ENCODE measurements around the gene ALKBH6.
A peak's percentile ranks its signal among the peaks of the same experiment; 100 is the strongest.

ALKBH6 gene

GRCh38 chr19:35993923-35994598 is 20.0 kb downstream of the ALKBH6 start:
- H3K27ac ChIP-seq (ENCODE audit: low read depth, low read length) = no peak overlapping the region
- peak overlapping the region in 4 of 5 donors; percentile 86 to 94 (median 88) for H3K4me3 ChIP-seq (ENCODE audit: low read depth in 1 of 5, low read length in 5 of 5)
- peak overlapping the region in 4 of 5 donors; percentile 53 to 92 (median 88) for H3K9ac ChIP-seq (ENCODE audit: low read length in 5 of 5)
- peaks cover 0 to 14% (median 5%) of the 10 kb centered on the region in 5 donors for H3K36me3 ChIP-seq (ENCODE audit: control insufficient read depth in 5 of 5, insufficient read depth in 5 of 5, low read length in 5 of 5)
- H3K4me1 ChIP-seq (ENCODE audit: control insufficient read depth in 5 of 5, insufficient read depth in 5 of 5, low read length in 5 of 5) = peaks cover 0 to 33% (median 26%) of the 10 kb centered on the region in 5 donors
- H3K9me3 ChIP-seq (ENCODE audit: control insufficient read depth in 5 of 5, low read length in 5 of 5) = no peaks in the 10 kb centered on the region
- no peaks in the 10 kb centered on the region for H3K27me3 ChIP-seq (ENCODE audit: control insufficient read depth in 5 of 5, insufficient read depth in 4 of 5, low read length in 5 of 5)

GRCh38 chr19:35992907-35993765 is 20.9 kb downstream of the ALKBH6 start:
- no peak overlapping the region for H3K4me3 ChIP-seq (ENCODE audit: low read depth in 1 of 5, low read length in 5 of 5)
- no peaks in the 10 kb centered on the region for H3K27me3 ChIP-seq (ENCODE audit: control insufficient read depth in 5 of 5, insufficient read depth in 4 of 5, low read length in 5 of 5)
- peaks cover 0 to 3% (median 0%) of the 10 kb centered on the region in 5 donors for H3K9me3 ChIP-seq (ENCODE audit: control insufficient read depth in 5 of 5, low read length in 5 of 5)
- no peak overlapping the region for H3K9ac ChIP-seq (ENCODE audit: low read length in 5 of 5)
- peaks cover 0 to 29% (median 23%) of the 10 kb centered on the region in 5 donors for H3K4me1 ChIP-seq (ENCODE audit: control insufficient read depth in 5 of 5, insufficient read depth in 5 of 5, low read length in 5 of 5)
- H3K36me3 ChIP-seq (ENCODE audit: control insufficient read depth in 5 of 5, insufficient read depth in 5 of 5, low read length in 5 of 5) = peaks cover 0 to 7% (median 4%) of the 10 kb centered on the region in 5 donors
- no peak overlapping the region for H3K27ac ChIP-seq (ENCODE audit: low read depth, low read length)

DNA sequence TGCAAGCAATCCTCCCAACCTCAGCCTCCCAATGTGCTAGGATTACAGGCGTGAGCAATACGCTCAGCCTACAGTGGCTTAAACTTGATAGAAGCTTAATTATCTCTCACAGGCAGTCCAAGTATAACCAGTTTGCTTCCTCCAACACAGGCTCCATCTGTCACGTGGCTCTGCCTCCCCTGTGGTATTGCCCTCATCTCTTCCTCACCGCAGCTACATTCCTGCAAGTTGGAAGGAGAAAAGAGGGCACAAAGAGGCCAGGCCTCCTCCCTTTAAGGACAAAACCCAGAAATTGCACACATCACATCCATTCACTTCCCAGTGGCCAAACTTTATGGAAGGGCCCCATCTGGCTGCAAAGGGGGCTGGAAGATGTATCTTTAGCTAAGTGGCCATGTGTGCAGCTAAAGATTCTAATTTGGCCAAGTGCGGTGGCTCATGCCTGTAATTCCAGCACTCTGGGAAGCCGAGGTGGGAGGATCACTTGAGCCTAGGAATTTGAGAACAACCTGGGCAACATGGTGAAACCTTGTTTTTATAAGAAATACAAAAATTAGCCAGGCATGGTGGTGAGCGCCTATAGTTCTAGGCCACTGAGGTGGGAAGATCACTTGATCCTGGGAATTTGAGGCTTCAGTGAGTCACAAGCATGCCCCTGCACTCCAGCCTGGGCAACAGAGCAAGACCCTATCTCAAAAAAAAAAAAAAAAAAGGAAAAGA is 22.1 kb downstream of the ALKBH6 start:
- no peak overlapping the region for H3K27ac ChIP-seq (ENCODE audit: low read depth, low read length)
- H3K4me1 ChIP-seq (ENCODE audit: control insufficient read depth in 5 of 5, insufficient read depth in 5 of 5, low read length in 5 of 5) = peaks cover 0 to 30% (median 23%) of the 10 kb centered on the region in 5 donors
- peaks cover 0 to 4% (median 0%) of the 10 kb centered on the region in 5 donors for H3K27me3 ChIP-seq (ENCODE audit: control insufficient read depth in 5 of 5, insufficient read depth in 4 of 5, low read length in 5 of 5)
- H3K9me3 ChIP-seq (ENCODE audit: control insufficient read depth in 5 of 5, low read length in 5 of 5) = peaks cover 0 to 3% (median 0%) of the 10 kb centered on the region in 5 donors
- H3K4me3 ChIP-seq (ENCODE audit: low read depth in 1 of 5, low read length in 5 of 5) = no peak overlapping the region
- no peak overlapping the region for H3K9ac ChIP-seq (ENCODE audit: low read length in 5 of 5)
- no peaks in the 10 kb centered on the region for H3K36me3 ChIP-seq (ENCODE audit: control insufficient read depth in 5 of 5, insufficient read depth in 5 of 5, low read length in 5 of 5)

- Histone ChIP-seq H3K9ac (ENCODE audit: low read length in 5 of 5) (no peak overlapping the region), H3K4me1 (ENCODE audit: control insufficient read depth in 5 of 5, insufficient read depth in 5 of 5, low read length in 5 of 5) (peaks cover 0 to 23% (median 15%) of the 10 kb centered on the region in 5 donors), H3K27me3 (ENCODE audit: control insufficient read depth in 5 of 5, insufficient read depth in 4 of 5, low read length in 5 of 5) (peaks cover 5 to 12% (median 6%) of the 10 kb centered on the region in 5 donors), H3K36me3 (ENCODE audit: control insufficient read depth in 5 of 5, insufficient read depth in 5 of 5, low read length in 5 of 5) (no peaks in the 10 kb centered on the region), H3K9me3 (ENCODE audit: control insufficient read depth in 5 of 5, low read length in 5 of 5) (peaks cover 0 to 3% (median 0%) of the 10 kb centered on the region in 5 donors), H3K27ac (ENCODE audit: low read depth, low read length) (no peak overlapping the region), H3K4me3 (ENCODE audit: low read depth in 1 of 5, low read length in 5 of 5) (no peak overlapping the region)
These were observed 23.0 kb downstream of the ALKBH6 start for GRCh38 chr19:35990771-35991730.

DNA sequence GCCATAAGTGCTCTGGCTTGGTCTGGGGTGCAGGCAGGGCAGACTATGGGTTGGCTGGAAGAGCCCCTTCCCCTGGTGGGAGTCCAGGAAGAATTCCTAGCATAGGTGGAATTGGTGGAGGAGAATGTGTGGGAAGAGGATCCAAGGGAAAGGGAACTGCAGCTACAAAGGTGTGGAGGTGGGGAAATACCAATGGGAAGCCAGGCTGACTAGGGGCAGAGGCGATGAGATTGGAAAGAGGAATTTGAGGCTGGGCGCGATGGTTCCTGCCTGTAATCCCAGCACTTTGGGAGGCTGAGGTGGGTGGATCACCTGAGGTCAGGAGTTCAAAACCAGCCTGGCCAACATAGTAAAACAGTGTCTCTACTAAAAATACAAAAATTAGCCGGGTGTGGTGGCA is 23.9 kb downstream of the ALKBH6 start:
- Histone ChIP-seq H3K27ac (ENCODE audit: low read depth, low read length) (no peak overlapping the region), H3K4me1 (ENCODE audit: control insufficient read depth in 5 of 5, insufficient read depth in 5 of 5, low read length in 5 of 5) (peaks cover 0 to 14% (median 7%) of the 10 kb centered on the region in 5 donors), H3K4me3 (ENCODE audit: low read depth in 1 of 5, low read length in 5 of 5) (no peak overlapping the region), H3K36me3 (ENCODE audit: control insufficient read depth in 5 of 5, insufficient read depth in 5 of 5, low read length in 5 of 5) (no peaks in the 10 kb centered on the region), H3K27me3 (ENCODE audit: control insufficient read depth in 5 of 5, insufficient read depth in 4 of 5, low read length in 5 of 5) (peaks cover 7 to 19% (median 11%) of the 10 kb centered on the region in 5 donors), H3K9me3 (ENCODE audit: control insufficient read depth in 5 of 5, low read length in 5 of 5) (peaks cover 0 to 3% (median 0%) of the 10 kb centered on the region in 5 donors), H3K9ac (ENCODE audit: low read length in 5 of 5) (no peak overlapping the region)

- Histone ChIP-seq H3K27ac (ENCODE audit: low read depth, low read length) (no peak overlapping the region), H3K36me3 (ENCODE audit: control insufficient read depth in 5 of 5, insufficient read depth in 5 of 5, low read length in 5 of 5) (no peaks in the 10 kb centered on the region), H3K9ac (ENCODE audit: low read length in 5 of 5) (no peak overlapping the region), H3K4me1 (ENCODE audit: control insufficient read depth in 5 of 5, insufficient read depth in 5 of 5, low read length in 5 of 5) (peaks cover 0 to 6% (median 0%) of the 10 kb centered on the region in 5 donors), H3K27me3 (ENCODE audit: control insufficient read depth in 5 of 5, insufficient read depth in 4 of 5, low read length in 5 of 5) (peaks cover 7 to 22% (median 15%) of the 10 kb centered on the region in 5 donors), H3K9me3 (ENCODE audit: control insufficient read depth in 5 of 5, low read length in 5 of 5) (peaks cover 0 to 3% (median 0%) of the 10 kb centered on the region in 5 donors), H3K4me3 (ENCODE audit: low read depth in 1 of 5, low read length in 5 of 5) (no peak overlapping the region)
These were observed 25.2 kb downstream of the ALKBH6 start for GRCh38 chr19:35988824-35989223.

GRCh38 chr19:35987571-35987896 is 26.5 kb downstream of the ALKBH6 start:
- no peak overlapping the region for H3K4me3 ChIP-seq (ENCODE audit: low read depth in 1 of 5, low read length in 5 of 5)
- H3K4me1 ChIP-seq (ENCODE audit: control insufficient read depth in 5 of 5, insufficient read depth in 5 of 5, low read length in 5 of 5) = peaks cover 0 to 5% (median 0%) of the 10 kb centered on the region in 5 donors

DNA sequence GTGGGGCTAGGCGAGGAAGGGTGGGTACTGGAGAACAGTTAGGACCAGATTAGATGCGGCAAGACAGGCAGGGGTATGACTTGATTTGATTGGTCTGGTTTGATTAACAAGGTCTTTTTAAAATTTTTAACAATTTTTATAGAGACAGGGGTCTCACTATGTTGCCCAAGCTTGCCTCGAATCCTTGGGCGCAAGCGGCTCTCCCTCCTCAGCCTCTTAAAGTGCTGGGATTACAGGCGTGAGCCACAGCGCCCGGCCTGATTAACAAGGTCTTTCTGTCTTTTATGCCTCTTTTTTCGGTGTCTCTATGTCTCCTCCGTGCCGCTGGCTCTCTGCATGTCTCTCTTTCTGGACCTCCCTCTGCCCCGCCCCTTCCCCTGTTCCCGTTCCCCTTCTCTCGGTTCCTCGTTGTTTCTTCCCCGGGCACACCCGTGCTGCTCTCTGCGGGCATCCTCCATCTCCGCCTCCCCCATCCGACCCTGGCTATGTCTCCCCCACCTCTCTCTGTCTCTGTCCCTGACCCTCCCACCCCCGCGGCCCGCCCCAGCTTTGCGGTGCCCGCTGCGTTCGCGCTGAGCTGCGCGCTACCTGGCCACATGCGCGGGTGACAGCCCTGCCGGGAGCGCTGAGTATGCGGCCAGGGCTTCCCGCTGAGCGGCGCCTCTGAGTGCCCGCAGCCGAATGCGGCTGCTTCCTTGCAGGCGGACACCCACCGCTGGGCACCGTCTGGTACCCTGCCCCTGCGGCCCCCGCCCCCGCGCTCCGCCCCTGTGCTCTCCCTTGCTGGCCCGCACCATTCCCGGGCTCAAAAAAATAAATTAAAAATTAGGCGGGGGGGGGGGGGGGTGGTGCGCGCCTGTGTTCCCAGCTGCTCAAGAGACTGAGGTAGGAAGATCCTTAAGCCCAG is 27.1 kb downstream of the ALKBH6 start:
- no peak overlapping the region for H3K27ac ChIP-seq (ENCODE audit: low read depth, low read length)
- H3K4me3 ChIP-seq (ENCODE audit: low read depth in 1 of 5, low read length in 5 of 5) = peak overlapping the region in 3 of 5 donors; percentile 11 to 26 (median 24)
- peaks cover 9 to 33% (median 23%) of the 10 kb centered on the region in 5 donors for H3K27me3 ChIP-seq (ENCODE audit: control insufficient read depth in 5 of 5, insufficient read depth in 4 of 5, low read length in 5 of 5)
- peaks cover 0 to 5% (median 0%) of the 10 kb centered on the region in 5 donors for H3K4me1 ChIP-seq (ENCODE audit: control insufficient read depth in 5 of 5, insufficient read depth in 5 of 5, low read length in 5 of 5)
- H3K36me3 ChIP-seq (ENCODE audit: control insufficient read depth in 5 of 5, insufficient read depth in 5 of 5, low read length in 5 of 5) = no peaks in the 10 kb centered on the region
- no peak overlapping the region for H3K9ac ChIP-seq (ENCODE audit: low read length in 5 of 5)
- peaks cover 0 to 3% (median 0%) of the 10 kb centered on the region in 5 donors for H3K9me3 ChIP-seq (ENCODE audit: control insufficient read depth in 5 of 5, low read length in 5 of 5)

More at GRCh38 chr19:35987571-35987896, 26.5 kb downstream of the ALKBH6 start:
- no peak overlapping the region for H3K27ac ChIP-seq (ENCODE audit: low read depth, low read length)
- H3K9ac ChIP-seq (ENCODE audit: low read length in 5 of 5) = no peak overlapping the region
- peaks cover 7 to 28% (median 21%) of the 10 kb centered on the region in 5 donors for H3K27me3 ChIP-seq (ENCODE audit: control insufficient read depth in 5 of 5, insufficient read depth in 4 of 5, low read length in 5 of 5)
- no peaks in the 10 kb centered on the region for H3K36me3 ChIP-seq (ENCODE audit: control insufficient read depth in 5 of 5, insufficient read depth in 5 of 5, low read length in 5 of 5)
- peaks cover 0 to 3% (median 0%) of the 10 kb centered on the region in 5 donors for H3K9me3 ChIP-seq (ENCODE audit: control insufficient read depth in 5 of 5, low read length in 5 of 5)

Measured in subcutaneous abdominal adipose tissue (tissue), 5 donors.